Right cardiac atrium (tissue), 5 donors: ENCODE measurements around the gene KRTAP10-1. TPM values are rescaled to one million over a fixed set of nuclear protein-coding genes. Genes with fewer than 3 reads are reported as not detected.

ENCODE experiments used
- ATAC-seq, 2 donors: fragments of 200-7000 bp; cut with Tn5 transposase; one replicate each; pipeline versions ENCODE4 v1.8.0 to v1.9.1; 2020; ENCODE audit warnings: moderate library complexity in 2 of 2, mild to moderate bottlenecking in 1 of 2
- DNase-seq, 3 donors: peaks; one replicate each; pipeline ENCODE4 v3.0.0-alpha.2; 2020
- H3K27ac ChIP-seq: one replicate; pipeline ENCODE4 v1.5.1; 2013; ENCODE audit warnings: mild to moderate bottlenecking, low read length, control low read depth, moderate library complexity
- H3K27me3 ChIP-seq: one replicate; pipeline ENCODE4 v1.6.1; 2013; ENCODE audit not compliant: control insufficient read depth, insufficient read depth
- H3K4me1 ChIP-seq: one replicate; pipeline ENCODE4 v1.6.1; 2013; ENCODE audit warnings: low read length; ENCODE audit not compliant: control insufficient read depth, insufficient read depth
- H3K4me3 ChIP-seq: one replicate; pipeline ENCODE4 v1.5.1; 2013; ENCODE audit warnings: low read length, control low read depth
- H3K9me3 ChIP-seq: one replicate; pipeline ENCODE4 v1.6.1; 2013; ENCODE audit warnings: low read length; ENCODE audit not compliant: control insufficient read depth
- WGBS: extraction: QIAGEN DNeasy Blood & Tissue Kit; methylation state at CpG from one replicate; pipeline ENCODE4 v1.1.7; 2013; 5-methylcytosine and 5-hydroxymethylcytosine counted together
- intact Hi-C, 4 donors: fragments of 100-400 bp; cut with DNase I; formaldehyde crosslinking; loops; one replicate each; pipeline versions ENCODE4 v1.11.0 to v1.14.0; 2022 to 2023
- polyA plus RNA-seq: library from polyadenylated mRNA; stranded (reverse); fragments of 200-250 nt; gene quantifications from one replicate; pipeline ENCODE4 v1.2.3, GENCODE V29; 2013
- total RNA-seq, 4 donors: library from RNA; stranded (reverse); fragmentation: NEBNext Ultra II Directional; extraction: Animal tissue kit (Norgen Biotek cat#: 25700); gene quantifications; one replicate each; pipeline ENCODE4 v1.2.1, GENCODE V29; 2021
- donor health status: healthy with polysubstance abuse.
- donor health status: DM: no; HTN: yes; CAD: no.
- donor health status: DM: no; HTN: no; CAD: no.
- donor health status: DM: no; HTN: yes; CAD: no; lungs with severe emphysema.
- donor health status: DM: yes; HTN: yes; CAD: no.

Gene KRTAP10-1
- total and polyA plus RNA-seq, 5 donors, result not detected

GRCh38 chr21:44511219-44511937, 28.6 kb downstream of the KRTAP10-1 start:
- no peak for ATAC-seq
- Histone ChIP-seq H3K27ac (no peak overlapping the region), H3K9me3 (no peaks in the 10 kb centered on the region), H3K27me3 (no peaks in the 10 kb centered on the region), H3K4me3 (no peak overlapping the region), H3K4me1 (no peaks in the 10 kb centered on the region)
- 87% methylated on average over 11 of the region's 11 CpGs for WGBS
- intact Hi-C loops, result loop anchor here in 2 of 4 donors (10.0 kb wide), 2 partner anchors 243 to 283 kb away; no protein-coding TSS in a partner anchor
- DNase-seq, result peak in 1 of 3 donors; percentile 21

DNA sequence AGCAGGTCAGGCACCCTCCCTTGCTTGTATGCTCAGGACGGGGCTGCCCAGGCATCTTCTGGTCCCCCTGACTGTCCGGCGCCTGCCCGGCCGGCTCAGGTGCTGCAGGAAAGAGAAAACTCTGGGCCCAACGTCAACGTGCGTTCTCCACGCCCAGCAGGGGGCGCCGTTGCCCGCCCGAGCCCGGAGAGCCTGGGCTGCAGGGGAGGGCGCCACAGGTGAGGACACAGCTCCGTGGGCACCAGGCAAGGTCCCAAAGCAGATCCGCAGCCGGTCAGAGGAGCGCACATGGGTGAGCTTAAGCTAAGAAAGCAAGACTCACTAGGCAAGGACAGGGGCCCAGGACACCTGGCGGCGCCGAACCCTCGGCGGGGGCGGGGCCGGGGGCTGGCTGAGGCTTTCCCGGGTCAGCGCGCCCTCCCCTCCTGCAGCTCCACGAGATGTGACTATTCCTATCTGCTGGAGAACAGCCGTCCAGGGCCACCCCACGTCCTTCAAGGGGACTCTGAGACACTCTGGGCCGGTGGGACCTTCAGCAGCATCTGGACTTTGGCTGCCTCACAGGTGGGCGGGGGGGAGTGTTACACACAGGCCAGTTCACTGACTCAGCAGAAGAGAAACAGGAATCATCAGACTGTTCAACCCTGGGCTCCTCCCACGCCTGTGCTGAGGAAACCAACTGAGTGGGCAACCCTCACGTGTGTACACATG, 29.3 kb downstream of the KRTAP10-1 start:
- peak; percentile 40 to 79 (median 75) for DNase-seq
- Histone ChIP-seq H3K4me1 (no peaks in the 10 kb centered on the region), H3K27ac (no peak overlapping the region), H3K27me3 (no peaks in the 10 kb centered on the region), H3K9me3 (no peaks in the 10 kb centered on the region), H3K4me3 (no peak overlapping the region)
- WGBS, result 13% methylated on average over 36 of the region's 36 CpGs
- peak; percentile 27 to 47 for ATAC-seq
- intact Hi-C loops, result loop anchor here in 2 of 4 donors (10.0 kb wide), 2 partner anchors 244 to 284 kb away; no protein-coding TSS in a partner anchor

DNA sequence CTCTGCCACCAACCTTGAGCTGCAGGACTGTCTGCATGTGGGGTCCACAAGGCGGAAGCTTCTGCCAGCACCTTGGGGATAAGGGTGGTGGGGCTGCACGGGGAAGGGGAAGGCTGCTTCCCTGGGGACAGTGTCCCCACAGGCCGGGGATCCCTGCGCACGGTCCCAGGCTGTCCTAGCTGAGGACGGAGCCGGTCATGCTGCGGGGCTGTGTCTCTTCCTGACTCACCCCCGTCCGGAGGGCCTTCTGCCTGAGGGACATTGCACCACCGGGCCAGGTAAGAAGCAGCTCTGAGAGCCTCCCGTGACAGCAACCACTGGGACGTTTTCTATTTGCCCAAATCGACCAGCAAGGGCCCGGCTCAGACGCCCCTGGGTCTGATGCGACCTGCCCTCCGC, 29.9 kb downstream of the KRTAP10-1 start:
- Histone ChIP-seq H3K27ac (no peak overlapping the region), H3K27me3 (no peaks in the 10 kb centered on the region), H3K4me1 (no peaks in the 10 kb centered on the region), H3K4me3 (no peak overlapping the region), H3K9me3 (no peaks in the 10 kb centered on the region)
- intact Hi-C loops, result loop anchor here in 2 of 4 donors (10.0 kb wide), 2 partner anchors 245 to 285 kb away; no protein-coding TSS in a partner anchor
- 61% methylated on average over 18 of the region's 18 CpGs for WGBS
- ATAC-seq (peak; percentile 9 to 10), DNase-seq (peak in 1 of 3 donors; percentile 50)

- WGBS, result 58% methylated on average over 12 of the region's 12 CpGs
- Histone ChIP-seq H3K9me3 (no peaks in the 10 kb centered on the region), H3K27me3 (no peaks in the 10 kb centered on the region), H3K27ac (no peak overlapping the region), H3K4me3 (no peak overlapping the region), H3K4me1 (no peaks in the 10 kb centered on the region)
- DNase-seq, result peak; percentile 73 to 91 (median 87)
- ATAC-seq, result peak; percentile 86 to 90
- intact Hi-C loops, result no loop called here
These were observed 30.5 kb downstream of the KRTAP10-1 start for GRCh38 chr21:44509539-44509938.

- H3K4me3 ChIP-seq, result no peak overlapping the region
- H3K9me3 ChIP-seq, result no peaks in the 10 kb centered on the region
- no peak overlapping the region for H3K27ac ChIP-seq
- H3K4me1 ChIP-seq, result no peaks in the 10 kb centered on the region
- no peak for ATAC-seq
- H3K27me3 ChIP-seq, result no peaks in the 10 kb centered on the region
- peak in 2 of 3 donors; percentile 11 to 56 for DNase-seq
- 78% methylated on average over 30 of the region's 30 CpGs for WGBS
- intact Hi-C loops, result no loop called here
These were observed 31.1 kb downstream of the KRTAP10-1 start for GRCh38 chr21:44508711-44509445.

- H3K4me3 ChIP-seq, result no peak overlapping the region
- H3K4me1 ChIP-seq, result no peaks in the 10 kb centered on the region
- intact Hi-C loops, result no loop called here
- no peak overlapping the region for H3K27ac ChIP-seq
- WGBS, result 74% methylated on average over 9 of the region's 9 CpGs
- DNase-seq (no peak), ATAC-seq (no peak)
- H3K9me3 ChIP-seq, result no peaks in the 10 kb centered on the region
- H3K27me3 ChIP-seq, result no peaks in the 10 kb centered on the region
These were observed 31.6 kb downstream of the KRTAP10-1 start for GRCh38 chr21:44508426-44508710.

DNA sequence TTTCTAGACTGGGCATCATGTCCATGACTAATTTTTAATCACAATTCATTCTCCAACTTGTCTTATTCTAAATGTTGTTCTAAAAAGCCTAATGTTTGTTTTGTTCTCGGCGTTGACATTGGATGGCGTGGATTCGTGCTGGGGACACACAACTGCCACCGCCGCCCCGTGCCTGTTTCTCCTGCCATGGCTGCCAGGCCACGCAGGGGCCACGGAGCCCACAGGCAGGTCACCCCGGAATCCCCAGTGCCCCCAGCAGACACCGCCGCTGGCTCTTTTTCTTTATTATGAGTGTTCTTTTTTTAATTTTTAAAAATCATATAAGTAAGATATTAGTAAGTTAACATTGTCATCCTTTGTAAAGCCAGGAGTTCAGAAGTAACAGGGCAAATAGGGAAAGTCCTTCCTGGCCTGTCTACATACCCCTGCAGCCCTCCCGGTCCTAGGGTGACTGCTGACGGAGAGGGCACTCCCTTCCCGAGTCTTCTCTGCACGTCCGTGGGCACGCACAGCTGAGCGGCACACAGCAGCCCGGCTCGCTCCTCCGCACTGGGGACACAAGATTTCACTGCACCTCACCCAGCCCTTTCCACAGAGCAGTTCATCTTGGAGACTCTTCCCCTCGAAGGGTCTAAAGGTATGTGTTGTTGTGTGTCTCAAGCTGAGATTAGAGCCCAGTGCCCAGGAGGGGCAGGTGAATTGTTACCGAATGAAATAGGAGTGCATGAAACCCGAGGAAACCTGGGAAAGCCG, 32.1 kb downstream of the KRTAP10-1 start:
- no peaks in the 10 kb centered on the region for H3K4me1 ChIP-seq
- DNase-seq, result peak; percentile 6 to 46 (median 40)
- no peak overlapping the region for H3K27ac ChIP-seq
- no peaks in the 10 kb centered on the region for H3K9me3 ChIP-seq
- WGBS, result 89% methylated on average over 26 of the region's 26 CpGs
- no peaks in the 10 kb centered on the region for H3K27me3 ChIP-seq
- intact Hi-C loops, result no loop called here
- no peak for ATAC-seq
- H3K4me3 ChIP-seq, result no peak overlapping the region

DNA sequence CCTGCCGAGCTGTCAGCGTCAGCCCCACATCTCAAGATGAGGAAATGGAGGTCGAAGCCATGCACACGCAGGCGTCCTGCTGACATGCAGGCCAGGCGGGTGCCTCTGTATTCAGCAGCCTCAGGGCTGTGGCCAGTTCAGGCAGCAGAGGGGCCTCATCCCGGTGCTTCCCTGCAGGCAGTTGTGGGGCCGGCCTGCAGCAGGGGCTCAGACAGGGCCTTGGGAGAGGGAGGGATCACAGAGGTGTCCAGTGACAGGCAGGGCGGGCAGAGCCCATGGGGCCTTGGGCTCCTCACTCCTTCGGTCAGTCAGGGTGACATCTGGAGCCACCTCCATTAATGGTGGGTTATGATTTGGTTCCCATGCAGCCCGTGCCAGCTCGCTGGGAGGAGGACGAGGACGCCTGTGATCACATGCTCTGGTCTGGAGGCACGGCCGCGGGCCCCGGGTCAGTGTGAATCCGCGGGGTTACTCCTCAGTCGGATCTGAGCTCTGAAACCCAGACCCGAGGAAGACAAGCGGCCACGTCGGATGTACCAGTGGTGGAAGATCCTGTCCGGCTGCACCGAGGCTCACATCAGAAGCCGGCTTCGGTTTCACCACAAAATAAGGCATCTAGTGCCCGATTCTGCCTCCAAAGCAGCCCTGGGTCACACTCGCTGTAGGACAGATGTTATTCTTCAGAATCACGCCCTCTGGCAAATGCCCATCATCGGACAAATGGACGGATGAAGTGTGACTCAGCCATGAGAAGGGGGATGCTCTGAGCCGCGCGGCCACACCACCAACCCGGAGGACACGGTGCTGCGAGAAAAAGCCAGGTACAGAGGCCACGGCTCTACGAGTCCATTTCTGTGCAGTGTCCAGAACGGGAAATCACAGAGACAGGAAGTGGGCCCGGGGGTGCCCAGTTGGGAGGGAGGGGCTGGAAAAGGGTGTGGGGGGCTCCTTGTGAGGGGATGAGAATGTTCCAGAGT, 33.4 kb downstream of the KRTAP10-1 start:
- ATAC-seq, result no peak
- WGBS, result 73% methylated on average over 44 of the region's 44 CpGs
- Histone ChIP-seq H3K27me3 (no peaks in the 10 kb centered on the region), H3K27ac (no peak overlapping the region), H3K4me3 (no peak overlapping the region), H3K4me1 (no peaks in the 10 kb centered on the region), H3K9me3 (no peaks in the 10 kb centered on the region)
- peak; percentile 5 to 45 (median 30) for DNase-seq
- intact Hi-C loops, result no loop called here

DNA sequence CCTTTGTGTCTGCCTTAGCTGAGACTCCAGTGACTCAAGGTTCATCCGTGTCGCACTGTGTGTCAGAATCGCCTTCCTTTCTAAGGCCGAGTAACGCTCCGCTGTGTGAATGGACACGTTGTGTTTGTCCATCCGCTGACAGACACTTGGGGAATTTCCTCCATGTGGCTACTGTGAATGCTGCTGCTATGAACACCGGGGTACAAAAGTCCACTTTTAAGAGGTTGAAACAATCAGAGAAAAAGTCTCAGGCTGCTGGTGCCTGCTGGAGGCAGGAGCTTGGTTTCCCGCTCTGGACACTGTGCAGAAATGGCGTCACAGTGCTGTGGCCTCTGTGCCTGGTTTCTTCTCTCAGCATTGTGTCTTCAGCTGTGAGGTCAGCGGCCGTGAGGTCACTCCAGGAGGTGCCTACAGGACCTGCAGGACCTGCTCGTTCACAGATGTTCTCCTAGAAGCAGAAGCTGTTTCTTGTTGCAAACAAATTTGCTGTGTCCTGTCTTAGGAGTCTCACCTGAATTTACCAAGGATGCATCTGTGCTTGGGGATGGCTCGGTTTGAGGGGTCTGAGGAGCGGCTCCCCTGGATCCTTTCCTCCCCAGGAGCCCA, 34.2 kb downstream of the KRTAP10-1 start:
- peak in 1 of 3 donors; percentile 2 for DNase-seq
- Histone ChIP-seq H3K4me3 (no peak overlapping the region), H3K4me1 (no peaks in the 10 kb centered on the region), H3K27me3 (no peaks in the 10 kb centered on the region), H3K27ac (no peak overlapping the region), H3K9me3 (no peaks in the 10 kb centered on the region)
- 76% methylated on average over 16 of the region's 16 CpGs for WGBS
- no peak for ATAC-seq
- intact Hi-C loops, result no loop called here
